Loucy (cell line): ENCODE measurements around the gene CYTH3.

Source experiments
- CTCF ChIP-seq: fragments of 200-600 bp; sonication (generic); conservative IDR thresholded peaks from 2 replicates; pipeline ENCODE4 v1.5.1; 2014; ENCODE audit warnings: mild to moderate bottlenecking, antibody characterized with exemption, low read length
- EZH2phosphoT487 ChIP-seq: fragments of 200-600 bp; IDR thresholded peaks from 2 replicates; pipeline ENCODE4 v1.6.1; 2018; ENCODE audit warnings: antibody characterized with exemption, mild to moderate bottlenecking, moderate library complexity, borderline replicate concordance

- TF ChIP-seq CTCF (no peak), EZH2phosphoT487 (no peak)
Observed at GRCh38 chr7:6235029-6235871, 37.2 kb downstream of the CYTH3 start.
